MM.1S (cell line): ENCODE data around the gene DISP2.

ENCODE experiments used
- CTCF ChIP-seq: fragments of 300-600 bp; sonication (generic); IDR thresholded peaks from 2 replicates; pipeline ENCODE4 v1.5.1; 2016; ENCODE audit warnings: antibody characterized with exemption, low read length, mixed read lengths
- EZH2phosphoT487 ChIP-seq: fragments of 300-600 bp; sonication (generic); IDR thresholded peaks from 2 replicates; pipeline ENCODE4 v1.6.1; 2018; ENCODE audit warnings: antibody characterized with exemption, low read length

- TF ChIP-seq EZH2phosphoT487 = no peak
- TF ChIP-seq CTCF = no peak
These were observed 12.0 kb downstream of the DISP2 start for GRCh38 chr15:40369971-40370370.
